HG03280 (cell line): ENCODE measurements around the gene YPEL2.
A peak's percentile ranks its signal among the peaks of the same experiment; 100 is the strongest.

Experiments used
- ATAC-seq: cut with Tn5 transposase; IDR thresholded peaks from one replicate; pipeline ENCODE4 v1.9.1; 2021; ENCODE audit warnings: mild to moderate bottlenecking, moderate library complexity; ENCODE audit not compliant: unreplicated experiment

Gene YPEL2

DNA sequence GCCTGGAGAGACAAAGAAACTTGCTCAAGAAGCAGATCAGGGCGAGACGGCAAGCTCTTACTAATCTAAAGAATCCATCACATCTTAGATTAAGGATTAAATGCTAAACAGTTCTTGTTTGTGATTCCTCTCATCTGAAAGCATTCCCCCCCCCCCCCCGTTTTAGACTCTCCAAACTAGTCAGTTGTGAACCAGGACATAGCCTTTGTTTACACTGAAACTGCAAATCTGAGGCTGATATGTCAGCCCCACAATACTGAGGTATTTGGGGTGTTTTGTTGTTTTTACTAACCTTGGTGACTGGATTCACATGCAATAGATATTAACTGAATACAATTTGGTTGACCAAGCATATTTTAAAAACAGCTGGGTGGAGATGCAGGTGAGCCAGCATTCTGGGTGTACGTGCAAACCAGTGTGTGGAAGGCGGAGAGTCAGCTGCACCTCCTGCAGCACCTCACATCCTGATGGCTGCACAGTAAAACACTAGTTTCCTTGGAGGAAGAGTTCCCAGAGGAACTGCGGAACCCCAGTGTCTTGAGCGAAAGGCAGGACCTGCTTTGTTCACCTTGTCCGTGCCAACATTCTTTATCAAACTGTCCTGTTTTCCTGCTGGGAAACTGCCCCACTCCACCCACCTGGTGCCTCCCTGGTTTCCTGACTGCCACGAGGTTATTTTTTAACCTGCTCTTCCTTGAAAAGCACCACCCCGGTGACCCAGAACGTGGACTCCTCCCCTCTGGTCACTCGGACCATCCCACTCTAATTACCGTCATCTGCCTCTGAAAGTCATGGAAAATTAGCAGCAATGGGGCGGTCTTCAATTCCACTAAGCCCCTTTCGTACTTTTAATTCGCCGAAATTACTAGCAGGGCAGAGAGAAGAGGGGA is 1.2 kb upstream of the YPEL2 start:
- ATAC-seq, result no peak

GRCh38 chr17:59331929-59332748 is 684 bp downstream of the YPEL2 start:
- ATAC-seq, result peak; percentile 20

DNA sequence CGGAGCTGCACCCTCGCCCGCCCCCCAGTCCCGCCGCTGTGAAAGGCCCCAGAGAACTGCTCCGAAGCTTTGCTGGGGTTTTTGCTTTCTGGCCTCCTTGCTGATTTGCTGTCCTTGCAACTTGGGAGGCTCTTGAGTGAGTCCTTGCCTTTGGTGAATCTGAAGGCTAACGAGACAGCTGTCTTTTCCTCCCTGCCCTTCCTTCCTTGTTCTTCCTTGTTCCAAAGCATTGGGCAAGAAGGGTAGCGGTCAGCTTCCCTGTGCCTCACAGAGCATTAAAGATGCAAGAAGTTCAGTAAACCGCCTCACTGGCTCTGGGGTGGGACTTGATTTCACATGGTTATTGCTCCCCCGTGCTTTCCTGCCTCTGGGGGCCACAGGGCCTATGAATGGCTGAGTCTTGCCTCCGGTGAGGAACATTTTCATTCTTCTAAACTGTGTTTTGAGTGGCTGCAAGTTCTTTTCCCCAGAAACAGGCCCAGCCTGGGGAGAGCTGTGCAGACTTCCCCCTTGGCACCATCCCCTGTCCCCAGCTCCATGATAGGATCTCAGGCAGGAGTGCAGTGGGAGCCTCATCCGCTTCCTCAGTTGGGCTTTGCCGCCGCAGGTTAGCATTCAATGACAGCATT is 1.4 kb downstream of the YPEL2 start:
- no peak for ATAC-seq

DNA sequence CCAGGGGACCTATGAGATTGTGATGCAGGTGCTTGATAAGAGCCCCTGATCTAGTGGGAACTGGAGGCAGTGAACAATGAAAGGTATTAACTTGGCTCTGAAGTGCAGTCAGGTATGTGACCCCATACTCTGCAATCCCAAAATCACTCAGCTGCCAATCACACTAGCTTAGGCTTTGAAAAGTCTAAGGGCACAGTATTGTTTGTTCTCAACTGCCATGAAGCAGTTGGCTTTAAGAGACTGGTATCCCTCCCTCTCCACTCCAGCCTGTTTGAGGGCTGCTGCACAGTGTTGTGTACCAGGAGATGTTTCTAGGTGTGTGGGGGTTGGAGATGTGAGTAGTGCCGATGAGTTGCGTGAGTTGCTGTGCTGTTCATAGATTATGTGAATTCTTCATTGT is 2.4 kb downstream of the YPEL2 start:
- no peak for ATAC-seq

DNA sequence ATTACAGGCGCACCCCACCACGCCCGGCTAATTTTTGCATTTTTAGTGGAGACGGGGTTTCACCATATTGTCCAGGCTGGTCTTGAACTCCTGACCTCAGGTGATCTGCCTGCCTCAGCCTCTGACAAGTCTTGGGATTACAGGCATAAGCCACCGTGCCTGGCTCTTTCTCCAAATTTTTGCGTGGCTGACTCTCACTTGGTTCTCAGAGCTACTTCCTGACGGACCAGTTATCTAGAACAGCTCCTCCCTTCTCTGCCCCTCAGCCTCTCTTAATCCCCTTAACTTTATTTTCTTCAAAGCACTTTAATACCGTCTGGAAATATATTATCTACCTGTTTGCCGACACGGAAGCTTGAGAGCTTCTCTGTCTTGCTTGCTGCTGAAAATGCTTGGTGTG is 4.2 kb downstream of the YPEL2 start:
- ATAC-seq, result no peak

GRCh38 chr17:59337741-59338299 is 6.4 kb downstream of the YPEL2 start:
- no peak for ATAC-seq

GRCh38 chr17:59338498-59338897 is 7.0 kb downstream of the YPEL2 start:
- no peak for ATAC-seq

DNA sequence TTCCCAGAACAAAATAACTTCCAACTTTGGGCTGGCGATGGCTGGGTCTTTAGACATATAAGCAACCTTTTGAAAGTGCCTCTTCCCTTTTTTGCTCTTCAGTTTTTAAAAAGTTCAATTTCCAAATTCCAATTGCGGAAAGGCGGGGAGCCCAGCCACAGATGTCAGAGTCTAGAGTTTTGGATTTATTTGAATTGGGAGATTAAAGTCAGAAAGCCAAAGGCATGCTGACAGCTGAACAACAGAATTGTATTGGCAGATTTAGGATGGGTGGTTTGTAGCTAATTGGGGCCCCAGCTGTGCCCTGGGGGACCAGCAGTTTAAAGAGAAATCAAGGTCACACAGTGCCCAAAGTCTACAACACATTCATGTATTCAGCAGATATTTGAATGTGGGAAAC is 10.5 kb downstream of the YPEL2 start:
- no peak for ATAC-seq

DNA sequence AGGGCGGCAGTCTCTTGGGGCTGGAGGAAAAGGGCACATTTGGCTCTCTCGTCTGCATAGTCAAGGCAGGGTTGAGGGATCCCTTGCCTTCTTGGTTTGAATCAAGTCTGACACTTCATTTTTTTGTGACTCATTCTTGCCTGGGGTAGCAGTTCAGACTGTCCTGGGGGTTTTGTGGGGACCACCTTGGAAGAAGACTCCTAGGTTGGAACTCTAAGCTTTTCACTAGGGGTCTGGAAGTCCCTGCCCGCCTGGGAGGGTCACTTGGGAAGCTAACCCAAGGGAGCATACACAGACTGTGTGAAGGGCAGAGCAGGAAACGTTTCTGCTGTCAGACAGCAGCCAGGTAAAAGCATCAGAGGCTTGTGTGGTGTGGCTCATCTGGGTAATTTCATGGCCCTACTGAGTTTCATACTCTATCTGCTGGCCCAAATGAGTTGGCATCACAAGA is 11.3 kb downstream of the YPEL2 start:
- ATAC-seq, result no peak

GRCh38 chr17:59345476-59345875 is 14.0 kb downstream of the YPEL2 start:
- ATAC-seq, result no peak

GRCh38 chr17:59346341-59346740 is 14.9 kb downstream of the YPEL2 start:
- ATAC-seq, result no peak

DNA sequence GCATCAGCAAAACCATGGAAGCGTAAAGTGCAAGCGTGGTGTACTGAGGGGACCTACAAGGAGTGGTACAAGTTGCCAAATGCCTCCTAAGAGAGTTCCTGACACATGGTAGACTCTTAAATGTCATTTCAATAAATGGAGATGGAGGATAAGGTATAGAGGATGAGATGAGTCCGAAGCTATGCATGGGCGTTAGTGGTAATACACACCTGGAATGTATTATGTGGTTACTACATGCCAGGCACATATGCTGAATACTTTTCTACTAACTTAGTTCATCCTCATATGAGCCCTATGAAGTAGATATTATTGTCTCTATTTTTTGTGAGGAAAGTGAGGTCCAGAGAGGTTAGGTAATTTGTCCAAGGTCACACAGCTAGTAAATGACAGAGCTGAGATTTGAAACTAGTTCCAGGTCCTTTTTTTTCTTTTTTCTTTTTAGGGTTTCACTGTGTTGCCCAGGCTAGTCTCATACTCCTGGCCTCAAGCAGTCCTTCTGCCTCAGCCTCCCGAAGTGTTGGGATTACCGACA is 15.5 kb downstream of the YPEL2 start:
- no peak for ATAC-seq

GRCh38 chr17:59347975-59348391 is 16.5 kb downstream of the YPEL2 start:
- no peak for ATAC-seq

GRCh38 chr17:59349178-59349577 is 17.7 kb downstream of the YPEL2 start:
- ATAC-seq, result no peak

GRCh38 chr17:59353106-59353854 is 21.8 kb downstream of the YPEL2 start:
- ATAC-seq, result no peak

- ATAC-seq, result no peak
Measured at GRCh38 chr17:59353936-59354755, 22.7 kb downstream of the YPEL2 start.

- ATAC-seq, result no peak
Measured at GRCh38 chr17:59355030-59355701, 23.7 kb downstream of the YPEL2 start.

DNA sequence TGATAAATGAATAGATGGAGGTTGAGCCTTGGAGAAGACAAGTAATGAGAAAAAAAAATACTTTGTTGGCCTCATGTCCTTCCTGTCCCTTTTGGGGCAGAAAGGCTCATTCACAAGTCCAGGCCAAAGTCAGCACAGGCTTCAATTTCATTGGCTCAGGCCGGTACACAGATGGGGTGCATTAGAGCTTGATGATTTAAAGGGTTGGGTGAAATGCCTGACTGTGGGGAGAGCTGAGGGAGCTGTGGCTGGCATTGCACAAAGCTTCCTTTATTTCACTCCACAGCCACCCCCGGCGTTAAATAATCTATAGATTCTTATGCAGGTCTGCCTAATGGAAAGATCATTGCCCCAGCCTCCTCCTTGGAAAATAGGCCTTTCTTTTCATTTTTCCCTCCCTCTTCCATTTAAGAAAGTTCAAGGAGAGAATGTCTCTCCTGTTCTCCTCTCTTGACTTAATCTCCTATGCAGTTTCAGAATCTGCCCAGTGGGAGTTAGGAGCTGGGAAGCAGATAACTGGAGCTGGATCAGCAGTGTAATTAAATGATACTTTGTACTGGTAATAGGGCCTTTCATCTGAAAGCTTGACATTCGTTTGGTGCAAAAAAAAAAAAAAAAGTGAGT is 24.4 kb downstream of the YPEL2 start:
- no peak for ATAC-seq
